Measurements from ENCODE around the gene KLHL30.

The KLHL30 gene

DNA sequence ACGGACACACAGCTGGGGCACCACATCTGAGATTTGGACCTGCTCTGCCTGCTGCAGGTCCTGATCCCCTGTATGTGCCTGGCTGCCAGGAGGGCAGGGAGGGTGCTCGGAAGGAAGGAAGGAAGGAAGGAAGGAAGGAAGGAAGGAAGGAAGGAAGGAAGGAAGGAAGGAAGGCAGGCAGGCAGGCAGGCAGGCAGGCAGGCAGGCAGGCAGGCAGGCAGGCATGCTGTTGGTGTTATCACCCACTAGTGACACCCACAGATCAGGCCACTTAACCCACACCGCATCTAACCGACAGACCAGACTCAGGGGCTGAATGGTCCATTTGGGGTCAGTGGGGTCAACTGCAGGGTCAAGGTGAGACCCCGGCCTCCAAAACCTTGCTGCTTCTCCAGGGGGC is 5.8 kb downstream of the KLHL30 start:
- no peak for DNase-seq (ENCODE audit: low spot score)
- in situ Hi-C loops (cut with MboI; ENCODE audit: low sequenced_read_pairs, unreplicated experiment) = no loop called here
- TF ChIP-seq CTCF (IDR thresholded peaks at IDR 0.05; ENCODE audit: borderline replicate concordance, control extremely low read depth, extremely low read depth, insufficient read depth, missing control alignments) = no peak

DNA sequence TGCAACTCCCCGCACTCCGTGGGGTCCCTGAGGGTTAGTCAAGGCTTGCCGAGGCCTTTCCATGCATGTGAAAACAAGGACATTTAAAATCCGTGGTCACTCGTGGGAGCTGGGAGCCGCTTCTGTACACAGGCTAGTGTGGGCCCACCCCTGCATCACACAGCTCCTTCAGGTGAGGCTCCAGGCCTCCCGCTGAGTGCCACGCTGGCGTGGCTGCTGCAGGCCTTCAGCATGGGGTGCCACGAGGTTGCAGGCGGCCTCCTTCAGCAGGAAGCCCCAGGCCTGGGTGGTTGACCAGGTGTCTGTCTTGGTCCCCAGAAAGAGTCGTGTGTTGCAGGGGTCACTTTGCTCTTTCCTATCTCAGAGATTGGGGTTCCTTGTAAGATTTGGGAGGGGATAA is 6.6 kb downstream of the KLHL30 start:
- in situ Hi-C loops (cut with MboI; ENCODE audit: low sequenced_read_pairs, unreplicated experiment) = no loop called here
- TF ChIP-seq CTCF (IDR thresholded peaks at IDR 0.05; ENCODE audit: borderline replicate concordance, control extremely low read depth, extremely low read depth, insufficient read depth, missing control alignments) = no peak
- DNase-seq (ENCODE audit: low spot score) = no peak

DNA sequence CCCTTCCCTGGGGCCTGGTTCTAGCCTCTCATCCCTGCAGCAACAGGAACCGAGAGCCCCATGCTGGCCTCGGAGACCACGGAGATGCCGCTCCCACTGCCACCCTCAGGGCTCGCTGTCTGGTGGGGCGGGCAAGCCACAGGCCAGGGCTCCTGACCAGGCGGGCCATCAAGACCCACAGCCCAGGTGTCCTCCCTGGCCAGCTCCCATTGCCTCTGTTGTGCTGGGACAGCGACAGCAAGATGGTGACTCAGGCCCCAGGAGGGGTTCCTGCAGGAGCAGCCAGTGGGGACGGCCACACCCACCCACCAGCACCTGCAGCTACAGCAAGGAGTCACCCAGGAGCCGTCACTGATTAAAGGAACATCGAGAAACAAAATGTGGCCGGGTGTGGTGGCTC is 7.4 kb downstream of the KLHL30 start:
- DNase-seq (ENCODE audit: low spot score) = no peak
- in situ Hi-C loops (cut with MboI; ENCODE audit: low sequenced_read_pairs, unreplicated experiment) = no loop called here
- no peak for TF ChIP-seq CTCF (IDR thresholded peaks at IDR 0.05; ENCODE audit: borderline replicate concordance, control extremely low read depth, extremely low read depth, insufficient read depth, missing control alignments)

DNA sequence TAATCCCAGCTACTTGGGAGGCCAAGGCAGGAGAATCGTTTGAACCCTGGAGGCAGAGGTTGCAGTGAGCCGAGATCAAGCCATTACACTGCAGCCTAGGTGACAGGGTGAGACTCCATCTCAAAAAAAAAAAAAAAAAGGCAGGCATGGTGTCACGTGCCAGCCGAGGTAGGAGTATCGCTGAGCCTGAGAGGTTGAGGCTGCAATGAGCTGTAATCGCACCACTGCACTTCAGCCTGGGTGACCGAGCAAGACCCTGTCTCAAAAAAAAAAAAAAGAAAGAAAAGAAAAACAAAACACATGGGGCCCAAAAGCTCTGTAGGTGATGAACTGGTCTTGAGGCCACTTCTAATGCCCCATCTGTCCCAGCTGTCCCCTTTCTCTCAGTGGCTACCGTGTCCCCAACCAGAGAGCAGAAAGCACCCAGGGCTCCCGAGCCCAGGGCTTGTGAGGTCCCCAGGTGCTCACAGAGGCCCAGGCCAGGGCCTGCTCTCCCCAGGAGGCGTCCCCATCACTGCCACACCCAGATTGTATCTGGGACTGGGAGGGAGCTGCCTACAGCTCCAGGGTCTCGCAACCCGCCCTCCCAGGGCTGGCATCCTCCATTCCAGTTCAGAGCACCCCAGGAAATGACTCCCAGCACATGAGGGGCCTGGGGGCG is 8.5 kb downstream of the KLHL30 start:
- TF ChIP-seq CTCF (IDR thresholded peaks at IDR 0.05; ENCODE audit: borderline replicate concordance, control extremely low read depth, extremely low read depth, insufficient read depth, missing control alignments) = no peak
- DNase-seq (ENCODE audit: low spot score) = no peak
- in situ Hi-C loops (cut with MboI; ENCODE audit: low sequenced_read_pairs, unreplicated experiment) = no loop called here

- TF ChIP-seq CTCF (IDR thresholded peaks at IDR 0.05; ENCODE audit: borderline replicate concordance, control extremely low read depth, extremely low read depth, insufficient read depth, missing control alignments) = no peak
- no peak for DNase-seq (ENCODE audit: low spot score)
- in situ Hi-C loops (cut with MboI; ENCODE audit: low sequenced_read_pairs, unreplicated experiment) = no loop called here
Measured at GRCh38 chr2:238148981-238149380, 10.5 kb downstream of the KLHL30 start.

DNA sequence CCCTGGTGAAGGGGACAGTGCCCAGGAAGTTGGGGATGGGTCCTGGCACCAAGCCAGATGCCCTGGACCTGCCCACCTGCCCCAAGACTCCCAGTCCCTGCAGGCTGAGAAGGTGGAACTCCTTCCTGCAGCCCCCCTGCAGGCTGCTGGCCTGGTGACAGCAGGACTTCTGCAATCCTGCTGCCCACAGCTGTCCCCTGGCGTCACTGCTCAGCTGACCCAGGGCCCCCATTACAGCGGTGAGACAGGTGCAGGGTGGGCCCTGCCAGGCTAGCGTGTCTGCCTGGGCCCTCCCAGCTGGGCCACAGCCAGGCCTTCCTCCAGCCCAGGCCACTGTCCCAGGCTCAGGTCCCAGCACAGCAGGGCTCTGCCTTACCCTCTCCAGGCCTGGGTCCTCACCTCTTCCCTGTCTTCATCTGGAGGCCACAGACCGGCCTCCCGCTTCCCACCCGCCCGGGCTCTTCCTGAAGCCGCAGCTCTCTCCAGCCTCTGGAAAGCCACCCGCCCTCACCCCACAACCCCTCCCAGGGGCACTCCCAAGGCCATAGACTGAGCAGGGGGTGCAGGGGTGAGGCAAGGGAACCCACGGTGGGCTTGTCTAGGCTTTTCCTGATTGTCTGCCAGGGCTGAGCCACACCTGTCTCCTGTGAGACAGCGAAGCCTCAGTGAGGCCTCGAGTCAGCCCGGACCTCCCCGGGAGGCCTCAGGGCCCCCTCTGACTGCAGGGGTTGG is 11.5 kb downstream of the KLHL30 start:
- in situ Hi-C loops (cut with MboI; ENCODE audit: low sequenced_read_pairs, unreplicated experiment) = no loop called here
- TF ChIP-seq CTCF (IDR thresholded peaks at IDR 0.05; ENCODE audit: borderline replicate concordance, control extremely low read depth, extremely low read depth, insufficient read depth, missing control alignments) = no peak
- DNase-seq (ENCODE audit: low spot score) = no peak
